ENCODE measurements around the gene ADAMTSL1.

Gene ADAMTSL1, protein sequence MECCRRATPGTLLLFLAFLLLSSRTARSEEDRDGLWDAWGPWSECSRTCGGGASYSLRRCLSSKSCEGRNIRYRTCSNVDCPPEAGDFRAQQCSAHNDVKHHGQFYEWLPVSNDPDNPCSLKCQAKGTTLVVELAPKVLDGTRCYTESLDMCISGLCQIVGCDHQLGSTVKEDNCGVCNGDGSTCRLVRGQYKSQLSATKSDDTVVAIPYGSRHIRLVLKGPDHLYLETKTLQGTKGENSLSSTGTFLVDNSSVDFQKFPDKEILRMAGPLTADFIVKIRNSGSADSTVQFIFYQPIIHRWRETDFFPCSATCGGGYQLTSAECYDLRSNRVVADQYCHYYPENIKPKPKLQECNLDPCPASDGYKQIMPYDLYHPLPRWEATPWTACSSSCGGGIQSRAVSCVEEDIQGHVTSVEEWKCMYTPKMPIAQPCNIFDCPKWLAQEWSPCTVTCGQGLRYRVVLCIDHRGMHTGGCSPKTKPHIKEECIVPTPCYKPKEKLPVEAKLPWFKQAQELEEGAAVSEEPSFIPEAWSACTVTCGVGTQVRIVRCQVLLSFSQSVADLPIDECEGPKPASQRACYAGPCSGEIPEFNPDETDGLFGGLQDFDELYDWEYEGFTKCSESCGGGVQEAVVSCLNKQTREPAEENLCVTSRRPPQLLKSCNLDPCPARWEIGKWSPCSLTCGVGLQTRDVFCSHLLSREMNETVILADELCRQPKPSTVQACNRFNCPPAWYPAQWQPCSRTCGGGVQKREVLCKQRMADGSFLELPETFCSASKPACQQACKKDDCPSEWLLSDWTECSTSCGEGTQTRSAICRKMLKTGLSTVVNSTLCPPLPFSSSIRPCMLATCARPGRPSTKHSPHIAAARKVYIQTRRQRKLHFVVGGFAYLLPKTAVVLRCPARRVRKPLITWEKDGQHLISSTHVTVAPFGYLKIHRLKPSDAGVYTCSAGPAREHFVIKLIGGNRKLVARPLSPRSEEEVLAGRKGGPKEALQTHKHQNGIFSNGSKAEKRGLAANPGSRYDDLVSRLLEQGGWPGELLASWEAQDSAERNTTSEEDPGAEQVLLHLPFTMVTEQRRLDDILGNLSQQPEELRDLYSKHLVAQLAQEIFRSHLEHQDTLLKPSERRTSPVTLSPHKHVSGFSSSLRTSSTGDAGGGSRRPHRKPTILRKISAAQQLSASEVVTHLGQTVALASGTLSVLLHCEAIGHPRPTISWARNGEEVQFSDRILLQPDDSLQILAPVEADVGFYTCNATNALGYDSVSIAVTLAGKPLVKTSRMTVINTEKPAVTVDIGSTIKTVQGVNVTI (N-terminal part only)

DNA sequence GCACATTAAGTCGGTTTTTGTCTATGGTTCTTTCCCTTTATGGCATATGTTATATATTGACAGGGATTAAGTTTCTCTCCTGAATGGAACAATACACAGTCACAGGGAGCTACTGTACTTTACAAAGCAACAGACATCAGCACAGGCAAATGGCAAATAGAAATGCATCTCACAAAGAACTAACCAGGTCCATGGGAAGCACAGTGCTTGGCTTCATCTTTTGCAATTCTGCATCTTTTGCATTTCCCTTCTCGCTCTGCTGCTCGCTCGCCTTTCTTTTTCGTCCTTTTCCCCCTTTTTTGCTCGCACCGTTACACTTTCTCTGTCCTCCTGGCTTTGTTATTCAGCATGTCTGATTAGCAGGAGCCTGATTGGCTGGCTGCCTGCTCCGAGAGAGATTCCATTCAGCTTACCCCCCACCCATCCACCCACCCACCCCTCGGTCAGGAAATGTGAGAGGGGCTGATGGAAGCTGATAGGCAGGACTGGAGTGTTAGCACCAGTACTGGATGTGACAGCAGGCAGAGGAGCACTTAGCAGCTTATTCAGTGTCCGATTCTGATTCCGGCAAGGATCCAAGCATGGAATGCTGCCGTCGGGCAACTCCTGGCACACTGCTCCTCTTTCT lies at the start of gene ADAMTSL1:
TSS of gene ADAMTSL1 (plus strand) at position 502 of the 628 bp plus-strand sequence. CDS start at position 582, 80 bp downstream.
- DNase-seq (ENCODE audit: low spot score) = no peak

DNA sequence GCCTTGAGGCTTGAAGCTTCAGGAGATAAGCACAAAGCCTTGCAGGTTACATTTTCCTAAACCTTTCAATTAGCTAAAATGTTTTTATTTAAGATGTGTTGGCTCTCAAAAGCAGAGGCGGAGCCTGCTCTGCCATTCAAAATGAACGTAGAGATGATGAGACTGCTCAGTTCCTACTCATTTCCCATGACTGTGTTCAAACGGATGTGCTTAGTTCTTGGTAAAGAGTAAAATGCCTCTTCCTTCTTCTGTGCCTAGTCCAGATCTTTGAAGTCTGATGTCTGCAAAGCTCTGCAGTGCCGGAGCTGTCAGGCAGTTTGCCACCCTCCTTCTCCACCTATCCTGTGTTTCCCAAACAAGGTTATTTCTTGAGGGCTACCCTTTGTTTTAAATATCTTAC lies 46.3 kb upstream of the ADAMTSL1 start:
- no peak for DNase-seq (ENCODE audit: low spot score)

- DNase-seq (ENCODE audit: low spot score) = no peak
Measured at GRCh38 chr9:18428661-18429060, 45.3 kb upstream of the ADAMTSL1 start.

GRCh38 chr9:18429070-18429469 lies 44.9 kb upstream of the ADAMTSL1 start:
- DNase-seq (ENCODE audit: low spot score) = no peak

GRCh38 chr9:18433620-18434019 lies 40.3 kb upstream of the ADAMTSL1 start:
- no peak for DNase-seq (ENCODE audit: low spot score)

- no peak for DNase-seq (ENCODE audit: low spot score)
Measured at GRCh38 chr9:18437315-18438201, 36.4 kb upstream of the ADAMTSL1 start.

DNA sequence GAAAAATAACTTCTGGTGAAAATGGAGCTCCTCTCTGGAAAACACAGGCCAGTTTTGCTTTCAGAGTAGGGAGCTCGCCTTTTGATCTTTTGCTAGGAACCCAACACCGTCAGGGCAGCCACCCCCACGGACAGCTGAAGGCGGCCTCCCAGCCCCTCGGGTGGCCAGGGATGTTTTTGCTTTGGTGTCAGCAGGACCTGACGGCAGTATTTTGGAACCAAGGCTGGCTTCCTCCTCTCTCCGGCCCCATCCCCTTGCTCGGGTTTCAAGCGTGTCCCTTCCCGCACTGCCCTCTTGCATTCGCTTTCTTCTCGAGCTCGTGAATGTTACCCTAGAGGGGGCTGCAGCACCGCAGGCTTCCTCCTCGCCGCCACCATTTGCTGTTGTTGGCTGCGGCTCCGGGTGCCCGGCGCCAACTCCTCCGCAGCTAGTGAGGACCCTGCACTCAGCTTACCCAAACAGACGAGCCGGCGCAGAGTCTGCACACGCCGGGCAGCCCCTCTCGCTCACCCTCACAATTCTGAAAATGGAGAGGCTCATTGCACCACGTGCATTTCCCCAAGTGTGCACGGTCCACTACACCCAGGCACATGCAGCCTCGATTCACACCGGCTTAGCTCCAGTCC lies 35.5 kb upstream of the ADAMTSL1 start:
- DNase-seq (ENCODE audit: low spot score) = no peak

DNA sequence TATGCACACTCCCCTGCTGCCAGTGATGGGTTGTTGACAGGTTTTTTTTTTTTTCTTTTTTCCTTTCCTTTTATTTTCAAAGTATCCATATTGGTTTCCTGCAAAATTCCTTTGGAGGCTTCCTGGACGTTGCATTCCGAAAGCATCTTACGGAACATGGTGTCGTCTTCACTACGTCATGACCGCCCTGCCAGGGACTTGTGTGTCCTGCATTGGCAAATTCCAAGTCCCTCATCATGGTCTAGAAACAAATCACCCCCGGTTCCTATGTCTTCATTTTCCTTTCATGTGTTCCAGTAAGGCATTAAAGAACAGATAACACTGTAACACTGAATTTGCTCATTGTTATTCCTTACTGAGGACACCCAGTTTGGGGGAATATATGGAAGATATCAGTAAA lies 35.0 kb upstream of the ADAMTSL1 start:
- no peak for DNase-seq (ENCODE audit: low spot score)

DNA sequence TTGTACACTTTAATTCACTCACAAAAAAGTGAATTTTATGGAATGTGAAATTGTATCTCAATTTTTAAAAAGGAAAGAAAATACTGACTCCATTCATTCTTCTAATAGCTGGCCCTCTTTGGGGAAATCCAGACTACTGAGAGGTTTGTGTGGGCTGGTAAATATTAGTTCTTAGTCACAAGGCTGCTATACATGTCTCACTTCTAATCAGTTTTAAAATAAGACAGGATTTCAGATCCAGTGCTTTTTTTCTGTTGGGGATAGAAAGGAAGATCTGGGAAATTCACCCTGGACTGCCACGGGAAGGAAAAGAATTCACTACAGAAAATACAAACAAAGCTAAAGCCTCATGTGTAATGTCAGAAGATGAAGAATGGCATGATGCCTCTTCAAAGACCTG lies 32.7 kb upstream of the ADAMTSL1 start:
- DNase-seq (ENCODE audit: low spot score) = no peak

- DNase-seq (ENCODE audit: low spot score) = peak; percentile 39
Measured at GRCh38 chr9:18442629-18443491, 31.1 kb upstream of the ADAMTSL1 start.

DNA sequence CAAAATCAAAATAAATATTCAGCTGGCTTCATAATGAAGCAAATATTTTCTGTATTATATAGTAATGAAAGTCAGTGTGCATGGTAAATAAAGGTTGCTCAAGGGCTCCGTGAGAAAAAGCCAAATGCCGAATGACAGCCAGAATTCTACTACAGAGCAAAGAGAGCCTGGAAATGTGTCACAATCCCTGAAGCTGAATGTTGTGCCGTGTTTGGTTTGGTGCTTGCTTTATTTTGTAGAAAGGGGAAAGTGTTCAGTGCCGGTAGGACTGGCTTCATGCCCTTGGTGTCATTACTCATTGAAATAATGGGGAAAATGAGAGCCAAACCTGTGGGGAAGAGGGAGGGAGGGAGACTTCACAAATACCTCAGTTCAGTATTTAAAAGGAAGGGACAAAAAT lies 26.8 kb upstream of the ADAMTSL1 start:
- DNase-seq (ENCODE audit: low spot score) = no peak

- no peak for DNase-seq (ENCODE audit: low spot score)
Measured at GRCh38 chr9:18447541-18447940, 26.4 kb upstream of the ADAMTSL1 start.

GRCh38 chr9:18448101-18448500 lies 25.9 kb upstream of the ADAMTSL1 start:
- DNase-seq (ENCODE audit: low spot score) = no peak

DNA sequence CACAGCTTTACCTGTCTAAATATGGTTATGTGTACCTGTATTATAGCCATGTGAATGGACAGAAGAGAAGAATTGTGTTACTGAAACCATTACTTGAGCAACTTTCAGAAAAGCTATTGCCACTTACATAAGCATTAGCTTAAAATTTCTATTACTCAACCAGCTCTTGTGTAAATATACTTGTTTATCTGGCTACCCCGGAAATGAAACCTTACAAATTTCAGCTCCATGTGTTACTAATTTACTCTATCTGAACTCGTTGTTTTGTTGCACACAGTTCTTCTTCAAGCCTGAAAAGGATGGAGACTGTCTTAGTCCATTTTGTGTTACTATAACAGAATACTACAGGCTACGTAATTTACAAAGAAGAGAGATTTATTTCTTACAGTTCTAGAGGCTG lies 22.5 kb upstream of the ADAMTSL1 start:
- no peak for DNase-seq (ENCODE audit: low spot score)

DNA sequence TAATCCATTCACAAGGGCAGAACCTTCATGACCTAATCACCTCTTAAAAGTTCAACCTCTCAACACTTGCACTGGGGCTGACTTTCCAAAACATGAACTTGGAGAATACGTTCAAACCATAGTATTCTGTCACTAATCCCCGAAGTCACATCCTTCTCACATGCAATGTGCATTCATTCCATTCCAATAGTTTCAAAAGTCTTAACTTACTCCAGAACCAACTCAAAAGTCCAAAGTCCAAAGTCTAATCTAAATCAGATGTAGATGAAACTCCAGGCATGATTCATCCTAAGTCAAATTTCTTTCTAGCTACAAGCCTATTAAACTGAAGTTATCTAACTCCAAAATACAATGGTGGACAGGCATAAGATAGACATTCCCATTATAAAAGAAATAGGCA lies 21.7 kb upstream of the ADAMTSL1 start:
- no peak for DNase-seq (ENCODE audit: low spot score)

- DNase-seq (ENCODE audit: low spot score) = no peak
Measured at GRCh38 chr9:18456624-18457237, 17.2 kb upstream of the ADAMTSL1 start.

GRCh38 chr9:18457510-18457909 lies 16.4 kb upstream of the ADAMTSL1 start:
- no peak for DNase-seq (ENCODE audit: low spot score)

DNA sequence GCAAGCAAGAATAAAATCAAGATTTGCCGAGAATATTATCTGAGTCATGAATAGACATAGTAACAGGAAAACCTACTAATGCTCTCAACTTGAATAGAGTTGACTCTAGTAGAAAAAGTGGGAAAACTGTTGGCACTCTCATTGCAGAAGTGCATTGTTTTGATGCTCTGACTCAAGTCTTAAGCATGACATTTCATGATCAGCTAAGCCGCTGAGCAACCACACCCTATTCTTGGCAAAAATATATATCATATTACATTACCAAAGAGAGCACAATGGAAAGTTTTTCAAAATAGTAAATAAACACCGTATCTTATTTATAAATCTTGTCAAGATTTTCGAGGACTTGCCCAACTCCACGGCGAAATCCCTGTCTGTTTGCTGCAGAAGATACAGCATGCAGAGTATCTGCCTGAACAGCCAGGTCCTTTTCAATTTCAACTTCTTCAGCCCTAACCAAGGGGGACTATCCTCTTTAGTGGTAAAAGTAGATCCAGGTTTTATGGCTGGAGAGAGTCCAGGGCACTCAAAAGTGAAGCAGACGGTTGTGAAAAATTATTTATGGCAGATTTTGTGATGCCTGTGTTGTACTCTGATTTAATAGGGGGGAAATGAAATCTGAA lies 13.9 kb upstream of the ADAMTSL1 start:
- no peak for DNase-seq (ENCODE audit: low spot score)
